ENCODE measurements around the gene CAMK1D.

DNA sequence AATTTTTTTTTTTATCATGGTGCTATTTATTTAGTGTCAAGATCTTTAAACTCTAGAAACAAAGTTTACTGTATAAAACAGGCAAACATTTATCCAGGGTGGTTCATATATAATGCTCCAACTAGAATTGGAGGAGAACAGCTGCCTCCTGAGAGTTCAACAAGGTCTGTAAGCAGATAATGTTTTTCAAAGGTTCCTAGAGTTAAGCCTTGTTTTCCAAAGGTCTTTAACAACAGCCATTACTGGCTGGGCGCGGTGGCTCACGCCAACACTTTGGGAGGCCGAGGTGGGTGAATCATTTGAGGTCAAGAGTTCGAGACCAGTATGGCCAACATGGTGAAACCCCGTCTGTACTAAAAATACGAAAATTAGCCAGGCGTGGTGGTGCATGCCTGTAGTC lies 335.4 kb downstream of the CAMK1D start:
- TF ChIP-seq, protein P1, sequence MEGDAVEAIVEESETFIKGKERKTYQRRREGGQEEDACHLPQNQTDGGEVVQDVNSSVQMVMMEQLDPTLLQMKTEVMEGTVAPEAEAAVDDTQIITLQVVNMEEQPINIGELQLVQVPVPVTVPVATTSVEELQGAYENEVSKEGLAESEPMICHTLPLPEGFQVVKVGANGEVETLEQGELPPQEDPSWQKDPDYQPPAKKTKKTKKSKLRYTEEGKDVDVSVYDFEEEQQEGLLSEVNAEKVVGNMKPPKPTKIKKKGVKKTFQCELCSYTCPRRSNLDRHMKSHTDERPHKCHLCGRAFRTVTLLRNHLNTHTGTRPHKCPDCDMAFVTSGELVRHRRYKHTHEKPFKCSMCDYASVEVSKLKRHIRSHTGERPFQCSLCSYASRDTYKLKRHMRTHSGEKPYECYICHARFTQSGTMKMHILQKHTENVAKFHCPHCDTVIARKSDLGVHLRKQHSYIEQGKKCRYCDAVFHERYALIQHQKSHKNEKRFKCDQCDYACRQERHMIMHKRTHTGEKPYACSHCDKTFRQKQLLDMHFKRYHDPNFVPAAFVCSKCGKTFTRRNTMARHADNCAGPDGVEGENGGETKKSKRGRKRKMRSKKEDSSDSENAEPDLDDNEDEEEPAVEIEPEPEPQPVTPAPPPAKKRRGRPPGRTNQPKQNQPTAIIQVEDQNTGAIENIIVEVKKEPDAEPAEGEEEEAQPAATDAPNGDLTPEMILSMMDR (IDR thresholded peaks at IDR 0.05; ENCODE audit: low read depth, low read length, poor library complexity, severe bottlenecking) = no peak
- TF ChIP-seq EZH2phosphoT487 (IDR thresholded peaks at IDR 0.05; ENCODE audit: borderline replicate concordance, low read length) = no peak

Data from DOHH2 (cell line).